Small intestine (tissue), 4 donors: Measurements from ENCODE around the gene CCHCR1. TPM values are rescaled to one million over a fixed set of nuclear protein-coding genes. Genes with fewer than 3 reads are reported as not detected.

Source experiments
- polyA plus RNA-seq, 4 donors: library from polyadenylated mRNA; stranded (reverse) in 3 of 4; unstranded in 1 of 4; fragments of 200-250 nt in 3 of 4; fragments of 120-200 nt in 1 of 4; gene quantifications; one replicate each; pipeline versions ENCODE4 v1.2.1 to v1.2.3, GENCODE V29; 2013
- donor health status: healthy with polysubstance abuse.
- donor health status: Bipolar disorder and iron deficiency.
- donor health status: healthy.

The CCHCR1 gene
- polyA plus RNA-seq, 4 donors: 13.2 to 29.0 (median 15.1) TPM

Other genes with a start within 250 kb of the CCHCR1 start
- gene GTF2H4, start 249.6 kb downstream of the CCHCR1 start, polyA plus RNA-seq: 10 to 100 TPM; 21.5 to 22.3 (median 22.1) TPM
- gene VARS2, start 243.6 kb downstream of the CCHCR1 start, polyA plus RNA-seq: 10 to 100 TPM; 25.4 to 54.9 (median 41.9) TPM
- gene SFTA2, start 225.6 kb downstream of the CCHCR1 start, polyA plus RNA-seq: 1 to 10 TPM in 2 of 4 donors, under 1 TPM in 1, not detected in 1; 0.83 to 3.2 (median 1.6) TPM
- gene MUCL3, start 216.8 kb downstream of the CCHCR1 start, polyA plus RNA-seq: 1 to 10 TPM in 2 of 4 donors, under 1 TPM in 2; 0.01 to 1.1 (median 0.57) TPM
- under 1 TPM in 3 of 4 donors, not detected in 1; 0.22 to 0.89 (median 0.81) TPM for gene MUC21, start 174.1 kb downstream of the CCHCR1 start, polyA plus RNA-seq
- gene MUC22, start 147.3 kb downstream of the CCHCR1 start, polyA plus RNA-seq: not detected
- not detected for gene C6orf15, start 45.2 kb downstream of the CCHCR1 start, polyA plus RNA-seq
- 10 to 100 TPM in 2 of 4 donors, 1 to 10 TPM in 1, under 1 TPM in 1; 0.19 to 40.5 (median 19.6) TPM for gene PSORS1C1, start 43.0 kb downstream of the CCHCR1 start, polyA plus RNA-seq
- under 1 TPM in 1 of 4 donors, not detected in 3; 0.07 TPM for gene CDSN, start 37.4 kb downstream of the CCHCR1 start, polyA plus RNA-seq
- gene PSORS1C2, start 18.7 kb downstream of the CCHCR1 start, polyA plus RNA-seq: not detected
- 10 to 100 TPM in 1 of 4 donors, 1 to 10 TPM in 3; 1.8 to 12.8 (median 4.9) TPM for gene TCF19, start 787 bp upstream of the CCHCR1 start, polyA plus RNA-seq
- gene POU5F1, start 12.9 kb upstream of the CCHCR1 start, polyA plus RNA-seq: 10 to 100 TPM in 2 of 4 donors, 1 to 10 TPM in 1, under 1 TPM in 1; 0.10 to 32.0 (median 18.4) TPM
- gene HLA-C, start 114.3 kb upstream of the CCHCR1 start, polyA plus RNA-seq: 100 to 1,000 TPM; 219 to 486 (median 456) TPM
- 1,000 to 10,000 TPM in 2 of 4 donors, 100 to 1,000 TPM in 2; 282 to 2,421 (median 1,159) TPM for gene HLA-B, start 199.4 kb upstream of the CCHCR1 start, polyA plus RNA-seq
- gene MICA, start 245.8 kb upstream of the CCHCR1 start, polyA plus RNA-seq: 10 to 100 TPM in 3 of 4 donors, 1 to 10 TPM in 1; 3.1 to 28.6 (median 19.3) TPM